GM12878 (cell line): ENCODE results near the gene KCNA4. TPM values are rescaled to one million over a fixed set of nuclear protein-coding genes. Genes with fewer than 3 reads are reported as not detected.

ENCODE experiments used
- ATAC-seq: fragments of 200-7000 bp; cut with Tn5 transposase; 3 replicates; pipeline ENCODE4 v1.9.1; 2020; ENCODE audit warnings: mild to moderate bottlenecking, moderate library complexity
- BruUV-seq: library from RNA; stranded (reverse); fragments of 400-500 nt; replicated peaks from 2 replicates; lab custom pipeline; 2021; lab: Mats Ljungman, UMichigan
- CTCF ChIA-PET: fragments of 300-600 bp; sonication (Branson Sonifier 250); formaldehyde crosslinking; extraction: SDS; loops from one replicate; lab custom pipeline; 2021; ENCODE audit warnings: inconsistent platforms; lab: Yijun Ruan, JAX
- POLR2A ChIA-PET: fragments of 350-600 bp; formaldehyde crosslinking; extraction: SDS; loops from one replicate; lab custom pipeline; 2021; ENCODE audit warnings: inconsistent platforms; lab: Charles Lee
- RAD21 ChIA-PET: fragments of 300-600 bp; sonication (Branson Sonifier 250); formaldehyde crosslinking; loops from one replicate; lab custom pipeline; 2023; ENCODE audit warnings: antibody characterized with exemption; ENCODE audit not compliant: unreplicated experiment; lab: Charles Lee
- SMC1A ChIA-PET: fragments of 300-600 bp; sonication (Branson Sonifier 250); formaldehyde crosslinking; loops from one replicate; lab custom pipeline; 2023; ENCODE audit not compliant: unreplicated experiment, uncharacterized antibody; lab: Charles Lee
- DNase-seq: peaks from one replicate; pipeline ENCODE4 v3.0.0-alpha.2; 2011; ENCODE audit warnings: low read depth, low spot score
- FAIRE-seq: peaks from 3 replicates; lab custom pipeline; 2011; peaks lifted over from hg19 to GRCh38; lab: Jason Lieb, UNC
- H2AFZ ChIP-seq: 2 replicates; pipeline ENCODE4 v1.6.0; 2011; ENCODE audit warnings: low read depth, low read length, control low read depth; ENCODE audit not compliant: control insufficient read depth
- H3K27ac ChIP-seq: 2 replicates; pipeline ENCODE4 v1.5.1; 2011; ENCODE audit warnings: control low read depth; ENCODE audit not compliant: control insufficient read depth, insufficient read depth
- H3K27me3 ChIP-seq, 2 experiments: replicated peaks in 1 of 2; 2 replicates each; pipeline versions ENCODE4 v1.6.0 to v1.6.1; 2011; ENCODE audit warnings: low read length in 1 of 2; ENCODE audit not compliant: control insufficient read depth in 2 of 2, insufficient read depth in 2 of 2
- H3K36me3 ChIP-seq, 2 experiments: 2 replicates each; pipeline ENCODE4 v1.5.1; 2011; ENCODE audit warnings: low read length in 1 of 2; ENCODE audit not compliant: control insufficient read depth in 2 of 2, insufficient read depth in 2 of 2
- H3K4me1 ChIP-seq: 2 replicates; pipeline ENCODE4 v1.6.1; 2011; ENCODE audit warnings: mild to moderate bottlenecking, low read length, moderate library complexity, mixed read lengths; ENCODE audit not compliant: control insufficient read depth, insufficient read depth
- H3K4me2 ChIP-seq: 2 replicates; pipeline ENCODE4 v1.6.0; 2011; ENCODE audit warnings: control low read depth; ENCODE audit not compliant: control insufficient read depth, insufficient read depth
- H3K4me3 ChIP-seq: fragments of 200-600 bp; sonication (generic); 2 replicates; pipeline ENCODE4 v1.5.1; 2016
- H3K79me2 ChIP-seq: 2 replicates; pipeline ENCODE4 v1.6.0; 2011; ENCODE audit warnings: low read length; ENCODE audit not compliant: control insufficient read depth, insufficient read depth
- H3K9ac ChIP-seq: 2 replicates; pipeline ENCODE4 v1.8.0; 2011; ENCODE audit warnings: low read length, control low read depth, mixed read lengths; ENCODE audit not compliant: control insufficient read depth, insufficient read depth
- H3K9me3 ChIP-seq: replicated peaks from 3 replicates; pipeline ENCODE4 v1.5.1; 2011; ENCODE audit warnings: mild to moderate bottlenecking, low read length; ENCODE audit not compliant: control insufficient read depth, insufficient read depth
- H4K20me1 ChIP-seq: 2 replicates; pipeline ENCODE4 v1.6.0; 2011; ENCODE audit not compliant: control insufficient read depth, insufficient read depth
- BCL11A ChIP-seq: IDR thresholded peaks from 2 replicates; pipeline ENCODE4 v1.6.1; 2011; ENCODE audit warnings: low read depth, low read length
- CBX5 ChIP-seq: sonication (generic); IDR thresholded peaks from 2 replicates; pipeline ENCODE4 v1.6.1; 2016; ENCODE audit warnings: low read depth, moderate library complexity, mild to moderate bottlenecking, inconsistent platforms
- EP300 ChIP-seq, 2 experiments: fragments of 150-350 bp in 1 of 2; IDR thresholded peaks; 2 replicates each; pipeline ENCODE4 v1.6.1; 2011 to 2012; ENCODE audit warnings: low read depth in 2 of 2, low read length in 2 of 2, borderline replicate concordance in 1 of 2, improper control_type of control experiment in 1 of 2, inconsistent platforms in 1 of 2; ENCODE audit not compliant: control insufficient read depth in 1 of 2
- ETV6 ChIP-seq, 2 experiments: fragments of 450-650 bp in 1 of 2; IDR thresholded peaks in 1 of 2; conservative IDR thresholded peaks in 1 of 2; 2 replicates each; pipeline ENCODE4 v1.6.1; 2014; ENCODE audit warnings: antibody characterized with exemption in 1 of 2, borderline replicate concordance in 1 of 2, low read depth in 1 of 2, mild to moderate bottlenecking in 1 of 2, moderate library complexity in 1 of 2
- GABPA ChIP-seq: IDR thresholded peaks from 2 replicates; pipeline ENCODE4 v1.6.1; 2014; ENCODE audit warnings: antibody characterized with exemption, low read depth, mild to moderate bottlenecking, inconsistent platforms
- MEF2A ChIP-seq: IDR thresholded peaks from 2 replicates; pipeline ENCODE4 v1.6.1; 2011; ENCODE audit warnings: low read depth, mild to moderate bottlenecking, low read length, moderate library complexity; ENCODE audit not compliant: insufficient read depth
- MEF2B ChIP-seq: fragments of 450-650 bp; IDR thresholded peaks from 2 replicates; pipeline ENCODE4 v1.6.1; 2018; ENCODE audit warnings: mild to moderate bottlenecking, moderate library complexity; ENCODE audit not compliant: partially characterized antibody, poor library complexity, severe bottlenecking
- SMARCA5 ChIP-seq: fragments of 450-650 bp; IDR thresholded peaks from 2 replicates; pipeline ENCODE4 v1.6.1; 2017; ENCODE audit warnings: mild to moderate bottlenecking
- STAT3 ChIP-seq: IDR thresholded peaks from 2 replicates; pipeline ENCODE4 v1.6.1; 2011; ENCODE audit warnings: low read depth, low read length, improper control_type of control experiment
- SUZ12 ChIP-seq: fragments of 200-600 bp; sonication (generic); IDR thresholded peaks from one replicate; pipeline ENCODE4 v1.6.1; 2018; ENCODE audit warnings: antibody characterized with exemption, mild to moderate bottlenecking; ENCODE audit not compliant: unreplicated experiment
- TAF1 ChIP-seq: IDR thresholded peaks from 2 replicates; pipeline ENCODE4 v1.6.1; 2011; ENCODE audit warnings: mild to moderate bottlenecking, low read depth, low read length, borderline replicate concordance
- ZBED1 ChIP-seq: IDR thresholded peaks from 2 replicates; pipeline ENCODE4 v1.6.1; 2016; ENCODE audit warnings: borderline replicate concordance
- WGBS: methylation state at CpG from one replicate; pipeline ENCODE4 v1.1.6; 2016; ENCODE audit warnings: low lambda C conversion rate; ENCODE audit not compliant: insufficient replicate concordance, insufficient coverage; ENCODE audit errors: missing lambda C conversion rate; 5-methylcytosine and 5-hydroxymethylcytosine counted together
- in situ Hi-C: fragments of 300-500 bp; cut with MboI; formaldehyde crosslinking; loops from 9 replicates; pipeline ENCODE4 v1.14.3; 2018; ENCODE audit warnings: mixed read lengths
- intact Hi-C: fragments of 100-400 bp; cut with micrococcal nuclease; formaldehyde crosslinking; loops from one replicate; pipeline ENCODE4 v1.14.2; 2022; ENCODE audit not compliant: unreplicated experiment
- polyA plus RNA-seq, 11 experiments: library from polyadenylated mRNA; depleted of rRNA in 4 of 11; unstranded in 6 of 11; stranded (reverse) in 5 of 11; fragments of >200 nt; fragmentation: Nextera tagmentation in 4 of 11; fragmentation: Illumina TruSeq in 1 of 11; extraction: Ambion mirVana in 4 of 11; extraction: Trizol in 1 of 11; gene quantifications; 1 replicate in 1 of 11; 2 replicates in 10 of 11; pipeline versions ENCODE4 v1.2.1 to v1.2.3, GENCODE V29; 2011 to 2016; ENCODE audit warnings: inconsistent platforms in 2 of 11, missing spikeins in 2 of 11, low read depth in 1 of 11
- total RNA-seq, 4 experiments: library from RNA; depleted of rRNA in 3 of 4; stranded (reverse); fragments of >200 nt in 3 of 4; fragmentation: Illumina TruSeq in 1 of 4; extraction: Trizol in 1 of 4; gene quantifications; 2 replicates each; pipeline versions ENCODE4 v1.2.1 to v1.2.3, GENCODE V29; 2013 to 2021
- TF ChIP-seq, protein P1 (sequence below): IDR thresholded peaks from 2 replicates; pipeline ENCODE4 v1.6.1; 2011; ENCODE audit warnings: low read depth, low read length, improper control_type of control experiment, borderline replicate concordance
- TF ChIP-seq, protein P2 (sequence below): fragments of 450-650 bp; IDR thresholded peaks from 2 replicates; pipeline ENCODE4 v1.6.1; 2017; ENCODE audit warnings: low read depth, mild to moderate bottlenecking, moderate library complexity

The KCNA4 gene
- total and polyA plus RNA-seq, 10 of the 15 experiments (the other 5 are each of a cell fraction or from before 2014, with no cell fraction given): not detected

DNA sequence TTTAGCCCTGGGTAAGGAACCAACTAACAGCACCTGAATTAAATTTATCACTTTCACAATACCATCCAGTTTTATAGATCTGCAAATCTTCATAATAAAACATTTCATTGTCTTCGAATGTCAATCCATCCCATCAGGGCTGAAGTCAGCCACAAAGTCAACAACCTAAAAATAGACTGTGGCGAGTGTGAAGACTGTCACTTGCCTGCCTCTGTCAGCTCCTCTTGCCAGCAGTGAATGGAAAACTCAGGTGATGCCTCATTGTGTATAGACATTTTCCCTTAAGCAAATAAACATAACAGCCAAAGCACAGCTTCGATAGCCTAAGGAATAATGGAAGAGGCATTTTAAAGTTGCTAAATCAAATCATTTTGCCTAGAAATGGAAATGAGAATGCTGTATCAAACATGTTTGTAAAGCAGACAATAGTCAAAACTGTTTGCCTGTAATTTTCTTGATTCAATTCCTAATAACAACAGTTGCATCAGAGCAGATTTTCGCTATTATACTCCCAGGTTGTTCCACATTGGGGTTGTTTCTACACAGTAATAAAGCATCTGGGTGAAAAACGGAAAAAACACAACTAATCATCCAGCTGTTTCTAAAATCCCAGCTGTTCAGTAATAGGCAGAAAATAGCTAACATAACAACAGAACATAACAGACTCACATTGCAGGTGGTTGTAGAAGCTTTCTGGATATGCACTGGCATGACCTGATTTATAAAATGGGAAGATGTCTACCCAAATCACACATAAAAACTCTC is 15.7 kb downstream of the KCNA4 start:
- no peak overlapping the region for H3K4me2 ChIP-seq
- no peaks in the 10 kb centered on the region for H3K4me1 ChIP-seq
- SMC1A ChIA-PET: no interaction called here
- no TSS peak for BruUV-seq
- H3K27me3 ChIP-seq: no peaks in the 10 kb centered on the region; a peak in 1 of 4 replicates
- no peak overlapping the region for H3K4me3 ChIP-seq
- POLR2A ChIA-PET: no interaction called here
- intact Hi-C loops: no loop called here
- TF ChIP-seq STAT3 (no peak), GABPA (no peak), TAF1 (no peak)
- TF ChIP-seq, protein P1, sequence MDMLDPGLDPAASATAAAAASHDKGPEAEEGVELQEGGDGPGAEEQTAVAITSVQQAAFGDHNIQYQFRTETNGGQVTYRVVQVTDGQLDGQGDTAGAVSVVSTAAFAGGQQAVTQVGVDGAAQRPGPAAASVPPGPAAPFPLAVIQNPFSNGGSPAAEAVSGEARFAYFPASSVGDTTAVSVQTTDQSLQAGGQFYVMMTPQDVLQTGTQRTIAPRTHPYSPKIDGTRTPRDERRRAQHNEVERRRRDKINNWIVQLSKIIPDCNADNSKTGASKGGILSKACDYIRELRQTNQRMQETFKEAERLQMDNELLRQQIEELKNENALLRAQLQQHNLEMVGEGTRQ: no peak
- no peaks in the 10 kb centered on the region for H3K79me2 ChIP-seq
- in situ Hi-C loops: no loop called here
- H3K27ac ChIP-seq: no peak overlapping the region
- ATAC-seq (no peak), DNase-seq (no peak), FAIRE-seq (no peak)
- H3K9ac ChIP-seq: no peak overlapping the region
- RAD21 ChIA-PET: no interaction called here
- H3K36me3 ChIP-seq: no peaks in the 10 kb centered on the region
- CTCF ChIA-PET: no interaction called here
- H3K9me3 ChIP-seq: no peaks in the 10 kb centered on the region
- no peaks in the 10 kb centered on the region for H4K20me1 ChIP-seq
- 0% methylated on average over 5 of the region's 5 CpGs for WGBS
- no peak overlapping the region for H2AFZ ChIP-seq

DNA sequence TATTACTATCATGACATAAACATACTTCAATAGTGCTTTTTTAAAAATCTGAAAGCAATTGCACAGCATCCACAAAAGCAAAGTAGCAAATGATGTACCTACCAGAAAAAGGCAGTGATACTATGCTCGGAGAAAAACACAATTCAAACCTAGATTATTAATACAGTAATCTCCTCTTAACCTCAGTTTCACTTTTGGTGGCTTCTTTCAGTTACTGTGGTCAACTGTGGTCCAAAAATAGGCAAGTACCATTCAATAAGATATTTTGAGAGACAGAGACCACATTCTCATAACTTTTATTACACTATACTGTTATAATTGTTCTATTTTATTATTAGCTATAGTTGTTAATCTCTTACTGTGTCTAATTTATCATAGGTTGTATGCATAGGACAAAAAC is 20.8 kb downstream of the KCNA4 start:
- H3K4me1 ChIP-seq: no peaks in the 10 kb centered on the region
- SMC1A ChIA-PET: interaction anchor here (0.8 to 1.2 kb wide), 3 partner anchors 11 to 45 kb away, joined by 3 read pairs; no protein-coding TSS in a partner anchor
- RAD21 ChIA-PET: no interaction called here
- ATAC-seq (peak; percentile 65), FAIRE-seq (no peak), DNase-seq (no peak)
- no peak overlapping the region for H3K4me2 ChIP-seq
- WGBS: 0% methylated on average over 1 of the region's 1 CpG
- H2AFZ ChIP-seq: no peak overlapping the region
- in situ Hi-C loops (no loop called here), intact Hi-C loops (no loop called here)
- no peaks in the 10 kb centered on the region; a peak in 1 of 4 replicates for H3K27me3 ChIP-seq
- H3K79me2 ChIP-seq: no peaks in the 10 kb centered on the region
- no peak overlapping the region for H3K27ac ChIP-seq
- POLR2A ChIA-PET: no interaction called here
- no TSS peak for BruUV-seq
- H3K9me3 ChIP-seq: no peaks in the 10 kb centered on the region
- H3K9ac ChIP-seq: no peak overlapping the region
- H3K4me3 ChIP-seq: no peak overlapping the region
- CTCF ChIA-PET: no interaction called here
- H3K36me3 ChIP-seq: no peaks in the 10 kb centered on the region
- no peaks in the 10 kb centered on the region for H4K20me1 ChIP-seq
- TF ChIP-seq EP300 (IDR thresholded peaks at IDR 0.05; ENCODE audit: borderline replicate concordance in 1 of 2, control insufficient read depth in 1 of 2, low read depth in 2 of 2, low read length in 2 of 2): peak in 1 of 2 experiments; percentile 23; a peak in 1 of 4 replicates
- TF ChIP-seq SMARCA5: no peak
- TF ChIP-seq SUZ12: no peak
- peak; percentile 75 for TF ChIP-seq MEF2B
- peak; percentile 97 for TF ChIP-seq MEF2A
- no peak for TF ChIP-seq CBX5
- no peak for TF ChIP-seq ETV6 (conservative IDR thresholded peaks at IDR 0.05 in 1 of 2, IDR thresholded peaks at IDR 0.05 in 1 of 2; ENCODE audit: borderline replicate concordance in 1 of 2, low read depth in 1 of 2)
- TF ChIP-seq, protein P2, sequence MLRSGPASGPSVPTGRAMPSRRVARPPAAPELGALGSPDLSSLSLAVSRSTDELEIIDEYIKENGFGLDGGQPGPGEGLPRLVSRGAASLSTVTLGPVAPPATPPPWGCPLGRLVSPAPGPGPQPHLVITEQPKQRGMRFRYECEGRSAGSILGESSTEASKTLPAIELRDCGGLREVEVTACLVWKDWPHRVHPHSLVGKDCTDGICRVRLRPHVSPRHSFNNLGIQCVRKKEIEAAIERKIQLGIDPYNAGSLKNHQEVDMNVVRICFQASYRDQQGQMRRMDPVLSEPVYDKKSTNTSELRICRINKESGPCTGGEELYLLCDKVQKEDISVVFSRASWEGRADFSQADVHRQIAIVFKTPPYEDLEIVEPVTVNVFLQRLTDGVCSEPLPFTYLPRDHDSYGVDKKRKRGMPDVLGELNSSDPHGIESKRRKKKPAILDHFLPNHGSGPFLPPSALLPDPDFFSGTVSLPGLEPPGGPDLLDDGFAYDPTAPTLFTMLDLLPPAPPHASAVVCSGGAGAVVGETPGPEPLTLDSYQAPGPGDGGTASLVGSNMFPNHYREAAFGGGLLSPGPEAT: no peak
- TF ChIP-seq BCL11A: peak; percentile 36; the same call in 1 of the 2 replicates
- 0 out of 2 replicates have a peak, but pooled peaks have one; percentile 36 for TF ChIP-seq ZBED1
